Measurements from ENCODE around the gene TAF11. TPM values are rescaled to one million over a fixed set of nuclear protein-coding genes. Genes with fewer than 3 reads are reported as not detected.
A peak's percentile ranks its signal among the peaks of the same experiment; 100 is the strongest.
"Not testable (repeated sequence)": the region's sequence is repeated elsewhere in the genome, so short reads cannot be mapped to it uniquely, and the experiment has no call there.

TAF11 gene
- polyA plus RNA-seq, 1 experiment: 35.4 TPM

DNA sequence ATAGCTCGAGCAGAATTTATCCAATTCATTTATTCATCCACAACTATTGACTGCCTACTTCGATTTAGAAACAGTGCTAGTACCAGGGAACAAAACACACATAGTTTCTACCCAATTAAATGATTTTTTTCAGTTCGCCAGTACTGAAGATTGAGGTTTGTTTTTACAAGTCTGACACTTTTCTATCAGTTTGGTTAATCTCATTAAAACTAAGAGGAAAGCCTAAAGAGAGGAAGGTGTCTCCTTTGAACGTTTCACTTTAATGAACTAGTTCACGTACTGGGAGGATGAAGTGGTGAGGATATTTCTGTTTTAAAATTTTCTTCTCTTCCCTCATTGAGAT, 643 bp upstream of the TAF11 start:
- H3K27me3 ChIP-seq (ENCODE audit: control insufficient read depth, insufficient read depth, low read length): no peaks in the 10 kb centered on the region
- peak overlapping the region; percentile 84 for H3K27ac ChIP-seq (ENCODE audit: low read depth, low read length)
- POLR2A ChIA-PET: interaction anchor here (1.0 to 1.1 kb wide), 2 partner anchors 18 to 97 kb away, joined by 4 to 8 read pairs; partner anchors contain the start of gene BLTP3A
- H3K9me3 ChIP-seq (ENCODE audit: control insufficient read depth, insufficient read depth, low read length): no peaks in the 10 kb centered on the region; the same call in 1 of the 2 replicates
- no peak for DNase-seq (ENCODE audit: low read depth, low spot score)
- TF ChIP-seq, protein P1, sequence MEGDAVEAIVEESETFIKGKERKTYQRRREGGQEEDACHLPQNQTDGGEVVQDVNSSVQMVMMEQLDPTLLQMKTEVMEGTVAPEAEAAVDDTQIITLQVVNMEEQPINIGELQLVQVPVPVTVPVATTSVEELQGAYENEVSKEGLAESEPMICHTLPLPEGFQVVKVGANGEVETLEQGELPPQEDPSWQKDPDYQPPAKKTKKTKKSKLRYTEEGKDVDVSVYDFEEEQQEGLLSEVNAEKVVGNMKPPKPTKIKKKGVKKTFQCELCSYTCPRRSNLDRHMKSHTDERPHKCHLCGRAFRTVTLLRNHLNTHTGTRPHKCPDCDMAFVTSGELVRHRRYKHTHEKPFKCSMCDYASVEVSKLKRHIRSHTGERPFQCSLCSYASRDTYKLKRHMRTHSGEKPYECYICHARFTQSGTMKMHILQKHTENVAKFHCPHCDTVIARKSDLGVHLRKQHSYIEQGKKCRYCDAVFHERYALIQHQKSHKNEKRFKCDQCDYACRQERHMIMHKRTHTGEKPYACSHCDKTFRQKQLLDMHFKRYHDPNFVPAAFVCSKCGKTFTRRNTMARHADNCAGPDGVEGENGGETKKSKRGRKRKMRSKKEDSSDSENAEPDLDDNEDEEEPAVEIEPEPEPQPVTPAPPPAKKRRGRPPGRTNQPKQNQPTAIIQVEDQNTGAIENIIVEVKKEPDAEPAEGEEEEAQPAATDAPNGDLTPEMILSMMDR (IDR thresholded peaks at IDR 0.05; ENCODE audit: low read depth, low read length): no peak
- H3K4me3 ChIP-seq (ENCODE audit: low read depth, low read length): peak overlapping the region; percentile 73
- CTCF ChIA-PET: interaction anchor here (0.7 to 4.6 kb wide), 3 partner anchors 61 to 317 kb away, joined by 3 to 22 read pairs (median 6); no protein-coding TSS in a partner anchor

- POLR2A ChIA-PET; H3K27me3 ChIP-seq (ENCODE audit: control insufficient read depth, insufficient read depth, low read length); H3K9me3 ChIP-seq (ENCODE audit: control insufficient read depth, insufficient read depth, low read length); H3K27ac ChIP-seq (ENCODE audit: low read depth, low read length); DNase-seq (ENCODE audit: low read depth, low spot score); H3K4me3 ChIP-seq (ENCODE audit: low read depth, low read length): not testable (repeated sequence)
- CTCF ChIA-PET: interaction anchor here (1.1 kb wide), 1 partner anchor 356 kb away, joined by 3 read pairs; no protein-coding TSS in a partner anchor
These were observed 2.0 kb downstream of the TAF11 start for GRCh38 chr6:34885837-34886236.

DNA sequence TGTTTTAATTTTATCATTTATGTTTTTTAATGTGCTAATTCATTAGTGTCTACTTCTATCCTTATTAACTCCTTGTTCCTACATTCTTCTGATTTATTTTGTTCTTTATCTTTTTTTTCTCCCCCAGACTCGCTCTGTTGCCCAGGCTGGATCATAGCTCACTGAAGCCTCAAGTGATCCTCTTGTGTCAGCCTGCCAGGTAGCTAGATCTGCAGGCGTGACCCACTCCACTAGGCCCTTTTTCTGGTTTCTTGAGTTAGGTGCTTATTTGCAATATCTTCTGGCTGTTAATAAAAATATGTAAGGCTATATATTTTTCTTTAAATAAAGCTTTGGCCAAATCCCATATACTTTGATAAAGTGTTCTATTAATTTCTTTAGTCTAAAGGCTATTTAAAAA, 2.8 kb downstream of the TAF11 start:
- Histone ChIP-seq H3K9me3 (ENCODE audit: control insufficient read depth, insufficient read depth, low read length) (no peaks in the 10 kb centered on the region; the same call in 1 of the 2 replicates), H3K4me3 (ENCODE audit: low read depth, low read length) (no peak overlapping the region), H3K27me3 (ENCODE audit: control insufficient read depth, insufficient read depth, low read length) (no peaks in the 10 kb centered on the region), H3K27ac (ENCODE audit: low read depth, low read length) (no peak overlapping the region)
- CTCF ChIA-PET: interaction anchor here (1.1 kb wide), 1 partner anchor 356 kb away, joined by 3 read pairs; no protein-coding TSS in a partner anchor
- TF ChIP-seq, protein P1 (IDR thresholded peaks at IDR 0.05; ENCODE audit: low read depth, low read length): no peak
- DNase-seq (ENCODE audit: low read depth, low spot score): no peak
- POLR2A ChIA-PET: no interaction called here

- H3K4me3 ChIP-seq (ENCODE audit: low read depth, low read length); DNase-seq (ENCODE audit: low read depth, low spot score); H3K27me3 ChIP-seq (ENCODE audit: control insufficient read depth, insufficient read depth, low read length); H3K27ac ChIP-seq (ENCODE audit: low read depth, low read length); CTCF ChIA-PET; H3K9me3 ChIP-seq (ENCODE audit: control insufficient read depth, insufficient read depth, low read length); POLR2A ChIA-PET: not testable (repeated sequence)
These were observed 3.8 kb downstream of the TAF11 start for GRCh38 chr6:34884073-34884472.

DNA sequence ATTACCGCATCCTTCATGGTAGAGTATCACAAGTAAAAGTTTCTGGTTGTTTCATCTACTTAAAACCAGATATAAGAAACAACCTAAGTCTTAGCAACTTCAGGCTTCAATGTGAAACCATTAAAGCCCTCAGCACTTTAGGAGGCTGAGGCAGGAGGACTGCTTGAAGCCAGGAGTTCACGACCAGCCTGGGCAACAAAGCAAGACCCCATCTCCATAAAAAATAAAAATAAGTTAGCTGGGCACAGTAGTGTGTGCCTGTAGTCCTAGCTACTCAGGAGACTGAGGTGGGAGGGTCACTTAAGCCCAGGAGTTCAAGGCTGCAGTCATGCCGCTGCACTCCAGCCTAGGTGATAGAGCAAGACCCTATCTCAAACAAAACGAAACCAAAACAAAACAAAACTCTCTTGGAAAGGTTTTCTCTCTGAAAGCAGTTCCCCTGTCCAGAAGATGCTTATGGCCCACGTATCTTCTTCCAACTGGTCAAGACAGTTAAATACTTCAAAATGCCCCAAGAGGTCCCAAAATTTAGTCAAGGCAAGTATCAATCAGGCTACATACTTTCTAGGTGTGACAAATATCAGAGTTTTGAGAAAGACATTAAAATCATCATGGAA, 9.9 kb downstream of the TAF11 start:
- H3K27me3 ChIP-seq (ENCODE audit: control insufficient read depth, insufficient read depth, low read length): no peaks in the 10 kb centered on the region
- CTCF ChIA-PET: no interaction called here
- POLR2A ChIA-PET: interaction anchor here (0.5 kb wide), 1 partner anchor 386 kb away, joined by 4 read pairs; no protein-coding TSS in a partner anchor
- TF ChIP-seq, protein P1 (IDR thresholded peaks at IDR 0.05; ENCODE audit: low read depth, low read length): no peak
- no peak overlapping the region for H3K27ac ChIP-seq (ENCODE audit: low read depth, low read length)
- no peak overlapping the region for H3K4me3 ChIP-seq (ENCODE audit: low read depth, low read length)
- no peak for DNase-seq (ENCODE audit: low read depth, low spot score)
- no peaks in the 10 kb centered on the region for H3K9me3 ChIP-seq (ENCODE audit: control insufficient read depth, insufficient read depth, low read length)

DNA sequence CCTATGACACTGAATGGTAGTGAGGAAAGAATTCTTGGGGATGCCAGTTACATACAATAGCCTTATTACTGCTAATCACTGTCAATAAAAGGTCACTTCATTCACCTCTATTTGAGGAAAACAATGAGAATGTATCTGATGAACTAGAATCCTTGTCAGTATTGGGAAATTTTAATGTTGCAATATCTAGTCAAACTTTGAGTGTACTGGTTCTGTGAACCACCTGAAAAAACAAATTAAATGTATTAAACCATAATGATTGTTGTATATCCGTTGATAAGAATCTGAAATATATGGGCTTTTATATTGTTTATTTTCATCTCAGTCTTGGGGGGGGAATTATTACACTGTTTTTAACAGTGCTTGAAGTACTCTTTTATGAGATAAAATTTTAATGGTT, 10.6 kb downstream of the TAF11 start:
- H3K27ac ChIP-seq (ENCODE audit: low read depth, low read length): no peak overlapping the region
- no peak for DNase-seq (ENCODE audit: low read depth, low spot score)
- CTCF ChIA-PET: no interaction called here
- TF ChIP-seq, protein P1 (IDR thresholded peaks at IDR 0.05; ENCODE audit: low read depth, low read length): no peak
- POLR2A ChIA-PET: no interaction called here
- no peak overlapping the region for H3K4me3 ChIP-seq (ENCODE audit: low read depth, low read length)
- H3K27me3 ChIP-seq (ENCODE audit: control insufficient read depth, insufficient read depth, low read length): no peaks in the 10 kb centered on the region
- no peaks in the 10 kb centered on the region for H3K9me3 ChIP-seq (ENCODE audit: control insufficient read depth, insufficient read depth, low read length)

Data from AG04450 (cell line).